ENCODE results near the gene SLC35E1.
"Not testable (repeated sequence)": the region's sequence is repeated elsewhere in the genome, so short reads cannot be mapped to it uniquely, and the experiment has no call there.

Gene SLC35E1

GRCh38 chr19:16543734-16544133, 28.5 kb downstream of the SLC35E1 start:
- not testable (repeated sequence) for DNase-seq

- no peak for DNase-seq
Measured at GRCh38 chr19:16542910-16543472, 29.2 kb downstream of the SLC35E1 start.

GRCh38 chr19:16542045-16542909, 29.9 kb downstream of the SLC35E1 start, which contains the start of gene CHERP:
Gene CHERP (minus strand): TSS chr19:16542437. CDS start chr19:16542378, 59 bp downstream.
- peak; percentile 94 for DNase-seq

DNA sequence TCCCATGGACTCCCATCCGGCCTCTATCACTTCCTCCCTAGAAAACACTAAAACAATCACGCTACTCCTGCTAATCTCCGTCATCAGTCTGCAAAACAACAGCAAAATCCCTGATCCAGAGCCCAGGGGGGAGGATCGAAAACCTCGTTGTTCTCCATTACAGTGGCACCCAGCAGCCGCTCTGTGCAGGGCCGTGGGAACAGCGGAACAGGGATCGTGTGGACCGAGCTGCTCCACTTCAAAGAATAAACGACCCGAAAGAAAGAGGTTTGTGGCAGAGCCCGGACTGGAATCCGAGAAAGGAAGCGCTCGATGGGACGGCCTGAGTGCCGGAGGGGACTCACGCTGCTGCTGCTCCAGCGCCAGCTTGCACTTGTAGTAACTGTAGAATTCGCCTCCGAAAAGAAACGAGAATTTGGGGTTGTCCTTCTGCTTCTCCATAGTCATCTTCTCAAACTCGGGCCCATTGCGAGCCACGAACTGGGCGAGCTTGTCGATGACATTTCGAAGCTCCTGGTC, 30.6 kb downstream of the SLC35E1 start:
- peak; percentile 9 for DNase-seq

DNA sequence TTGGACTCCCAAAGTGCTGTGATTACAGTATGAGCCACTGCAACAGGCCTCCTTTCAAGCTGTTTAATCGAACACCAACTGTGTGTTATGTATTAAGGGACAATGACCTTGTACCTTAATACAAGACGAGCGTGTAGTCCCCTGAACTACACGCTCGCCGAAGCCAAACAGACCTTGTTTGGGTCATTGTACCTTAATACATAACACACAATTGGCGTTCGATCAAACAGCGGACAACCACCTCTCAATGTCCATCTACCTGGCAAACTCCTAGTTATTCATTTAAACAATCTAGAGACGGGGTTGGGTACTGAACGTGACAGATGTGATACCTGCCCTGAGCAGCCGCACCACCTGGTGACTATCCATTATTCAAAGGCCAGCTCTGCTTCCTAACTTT, 31.3 kb downstream of the SLC35E1 start:
- no peak for DNase-seq

DNA sequence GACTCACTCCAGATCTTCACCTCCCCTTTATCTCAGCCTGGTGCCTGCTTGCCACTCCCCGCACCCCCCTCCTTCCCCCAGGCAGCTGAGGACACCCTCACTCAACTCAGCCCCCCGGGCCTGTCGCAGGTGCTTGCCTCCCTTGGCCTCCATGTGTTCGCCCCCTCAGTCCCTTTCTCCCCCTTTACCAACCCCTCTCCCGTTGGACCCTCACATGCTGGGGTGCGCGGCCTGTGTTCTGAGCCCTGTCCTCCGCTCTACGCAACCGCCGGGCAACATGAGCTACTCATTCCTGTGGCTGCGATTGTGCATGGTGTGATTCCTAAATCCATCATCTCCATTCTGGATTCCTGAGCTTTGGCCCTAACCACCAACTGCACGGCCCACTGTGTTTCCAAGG, 35.1 kb downstream of the SLC35E1 start:
- no peak for DNase-seq

GRCh38 chr19:16536130-16536529, 36.1 kb downstream of the SLC35E1 start:
- DNase-seq, result no peak

DNA sequence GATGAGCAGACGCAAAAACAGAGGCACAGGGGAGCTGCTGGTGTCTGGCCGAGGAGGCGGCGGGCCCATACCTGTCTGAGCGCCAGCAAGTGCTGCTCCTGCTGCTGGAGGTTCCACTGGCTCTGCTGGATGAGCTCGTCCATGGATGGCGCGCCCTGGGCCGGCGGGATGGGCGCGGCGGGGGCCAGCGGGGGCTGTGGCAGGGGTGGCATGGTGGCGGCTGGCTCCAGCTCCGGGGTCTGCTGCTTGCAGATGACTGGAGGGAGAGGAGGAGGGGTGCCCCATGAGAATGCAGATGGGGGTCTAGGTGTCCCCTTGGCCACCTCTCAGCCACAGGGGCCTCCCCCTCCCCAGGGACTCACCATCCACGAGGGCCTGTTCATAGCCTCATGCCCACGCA, 36.8 kb downstream of the SLC35E1 start:
- no peak for DNase-seq

- DNase-seq, result no peak
Measured at GRCh38 chr19:16532440-16533234, 39.6 kb downstream of the SLC35E1 start.

DNA sequence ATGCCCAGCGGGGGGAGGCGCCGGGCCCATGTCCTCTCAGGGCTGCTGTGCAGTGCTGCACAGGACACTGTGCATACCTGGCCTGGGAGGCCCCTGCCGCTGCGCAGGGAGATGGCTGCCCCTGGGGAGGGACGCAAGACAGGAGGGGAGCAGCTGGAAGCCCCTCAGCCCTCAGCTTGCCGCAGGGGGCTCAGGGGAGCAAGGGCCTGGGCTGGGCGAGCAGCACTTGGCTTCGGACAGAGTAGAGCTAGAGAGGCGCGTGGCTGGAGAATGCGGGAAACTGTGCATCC, 40.9 kb downstream of the SLC35E1 start:
- no peak for DNase-seq

DNA sequence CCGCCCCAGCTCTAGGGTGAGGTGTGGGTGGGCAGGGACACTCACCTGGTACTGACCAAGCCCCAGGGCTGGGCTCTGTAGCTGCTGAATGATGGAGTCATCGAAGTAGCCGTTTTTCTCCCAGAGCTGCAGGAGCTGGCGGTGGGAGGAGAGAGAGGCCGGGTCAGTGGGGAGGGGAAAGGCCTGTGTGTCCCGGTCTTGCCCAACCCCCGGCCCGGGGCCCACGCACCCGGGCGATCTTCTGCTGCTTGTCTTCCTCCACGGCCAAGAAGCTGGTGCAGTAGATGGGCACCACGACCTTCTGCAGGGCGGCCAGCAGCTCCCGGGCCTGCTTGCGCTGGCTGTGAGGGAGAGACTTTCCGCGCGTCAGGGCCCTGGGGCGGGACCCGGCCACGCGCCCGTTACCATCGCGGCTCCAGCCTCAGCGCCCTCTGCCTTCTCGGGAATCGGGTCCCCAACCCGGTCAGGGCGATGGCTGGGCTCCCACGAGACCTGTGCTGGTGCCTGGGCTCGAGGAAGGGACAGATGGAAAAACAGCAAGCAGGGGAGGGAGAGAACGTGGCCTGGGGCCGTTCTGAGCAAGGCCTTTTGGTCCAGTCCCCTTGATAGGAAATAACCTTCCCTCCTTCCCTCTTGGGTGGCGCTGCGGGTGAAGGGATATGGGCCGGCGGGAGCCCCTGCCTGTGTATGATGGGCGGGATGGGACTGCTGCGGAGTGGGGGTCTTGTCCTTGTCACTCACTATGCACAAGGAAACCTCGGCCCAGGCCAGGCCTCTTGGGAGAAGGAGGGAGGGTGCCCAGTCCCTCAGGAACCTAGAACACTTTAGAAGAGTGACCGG, 41.5 kb downstream of the SLC35E1 start:
- no peak for DNase-seq

DNA sequence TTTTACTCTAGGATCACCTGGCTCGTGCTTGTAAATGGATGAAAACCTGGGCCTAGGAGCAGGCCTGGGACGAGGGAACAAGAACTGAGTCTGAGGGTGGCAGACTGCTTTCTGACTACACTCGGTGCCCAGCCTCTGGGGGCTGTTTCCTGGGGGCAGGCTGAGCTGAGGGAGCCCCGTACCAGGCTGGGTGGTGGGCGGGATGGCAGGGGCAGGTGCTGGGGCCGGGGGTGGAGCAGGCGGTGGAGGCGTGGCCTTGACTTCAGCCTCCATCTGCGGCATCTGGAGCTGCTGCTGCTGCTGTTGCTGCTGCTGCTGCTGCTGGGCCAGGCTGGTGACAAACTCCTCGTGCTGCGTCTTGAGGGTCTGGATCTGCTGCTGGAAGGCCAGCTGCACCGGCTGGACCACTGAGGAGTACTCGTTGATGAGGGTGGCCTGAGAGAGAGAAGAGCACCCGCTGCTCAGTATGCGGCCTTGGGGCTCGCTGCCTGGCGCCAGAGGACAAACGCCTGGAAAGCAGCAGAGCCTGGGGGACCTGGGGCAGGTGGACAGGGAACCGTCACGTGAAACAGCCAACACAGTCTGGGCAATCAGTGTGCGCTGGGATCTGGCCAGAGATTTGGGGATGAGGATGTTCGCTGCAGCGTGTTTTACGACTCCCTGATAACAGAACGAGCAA, 42.6 kb downstream of the SLC35E1 start:
- no peak for DNase-seq

- no peak for DNase-seq
Measured at GRCh38 chr19:16527971-16528521, 44.2 kb downstream of the SLC35E1 start.

- no peak for DNase-seq
Measured at GRCh38 chr19:16527334-16527935, 44.8 kb downstream of the SLC35E1 start.

- no peak for DNase-seq
Measured at GRCh38 chr19:16525751-16526481, 46.3 kb downstream of the SLC35E1 start.

GRCh38 chr19:16524991-16525734, 47.1 kb downstream of the SLC35E1 start:
- DNase-seq, result no peak

DNA sequence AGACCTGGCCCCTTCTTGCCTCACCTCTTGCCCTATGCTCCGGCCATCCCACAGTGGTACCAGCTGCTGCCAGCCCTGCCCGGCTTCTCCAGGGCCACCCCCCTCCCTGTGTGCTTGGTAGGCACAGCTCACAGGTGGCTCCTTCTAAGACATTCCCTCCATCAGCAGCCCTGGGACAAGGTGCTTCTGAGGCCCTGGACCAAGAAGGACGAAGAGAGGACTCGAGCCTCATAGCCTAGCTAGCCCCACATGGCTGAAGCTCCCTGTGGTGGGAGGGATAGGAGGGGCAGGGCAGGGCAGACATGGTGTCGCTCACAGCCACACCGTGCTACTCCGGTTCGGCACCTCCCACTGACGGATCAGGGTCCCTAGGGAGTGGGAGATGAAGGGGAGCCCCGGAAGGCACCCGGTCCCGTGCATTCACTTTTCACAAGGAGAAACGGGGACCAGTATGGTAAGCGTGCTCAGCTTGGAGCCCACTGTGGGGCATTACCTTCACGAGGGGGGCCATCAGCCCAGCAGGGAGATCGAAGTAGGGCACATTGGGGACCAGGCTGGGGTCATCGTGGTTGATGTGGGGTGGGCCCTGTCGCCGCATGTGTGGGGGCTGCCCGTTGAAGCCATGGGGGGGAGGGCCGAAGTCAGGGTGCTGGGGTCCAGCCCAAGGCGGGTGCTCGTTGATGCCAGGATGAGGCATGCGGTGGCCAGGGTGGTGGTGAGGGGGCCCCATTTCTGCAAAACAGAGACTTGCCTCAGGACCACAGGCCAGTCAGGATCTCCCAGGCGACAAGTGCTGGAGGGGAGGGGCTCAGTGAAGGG, 49.4 kb downstream of the SLC35E1 start:
- DNase-seq, result no peak

DNA sequence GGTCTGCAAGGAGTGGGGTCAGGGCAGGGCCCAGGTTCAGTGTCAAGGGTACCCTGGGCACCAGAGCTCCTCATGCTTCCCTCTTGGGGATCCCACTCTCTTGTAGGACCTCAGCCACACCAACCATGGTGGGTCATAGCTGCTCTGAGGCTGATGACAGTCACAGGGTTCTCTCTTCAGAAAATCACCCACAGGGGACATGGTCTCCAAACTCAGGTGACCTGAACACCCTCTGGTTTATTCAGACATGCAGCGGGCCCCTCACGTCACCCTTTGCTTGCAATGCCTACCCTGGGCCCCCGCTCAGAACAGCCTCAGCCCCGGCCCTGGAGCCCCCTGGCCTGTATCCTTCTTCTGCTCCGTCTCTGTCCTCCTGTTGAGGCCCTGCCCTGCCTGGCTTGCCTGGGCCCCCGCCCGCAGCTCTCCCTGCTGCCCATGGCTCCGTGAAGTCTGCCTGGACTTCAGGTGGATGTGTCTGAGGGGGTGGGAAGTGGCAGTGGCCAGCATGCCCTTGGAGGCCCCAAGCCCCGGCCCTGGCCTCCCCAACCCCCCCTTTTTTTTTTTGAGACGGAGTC, 50.4 kb downstream of the SLC35E1 start:
- DNase-seq, result no peak

Measured in fibroblast of skin of back (primary cell).